HG02623 (cell line): ENCODE data around the gene TMC4.
A peak's percentile ranks its signal among the peaks of the same experiment; 100 is the strongest.
"Not testable (repeated sequence)": the region's sequence is repeated elsewhere in the genome, so short reads cannot be mapped to it uniquely, and the experiment has no call there.

Source experiments
- ATAC-seq: cut with Tn5 transposase; IDR thresholded peaks from one replicate; pipeline ENCODE4 v1.9.1; 2021; ENCODE audit warnings: moderate library complexity; ENCODE audit not compliant: unreplicated experiment

Gene TMC4

DNA sequence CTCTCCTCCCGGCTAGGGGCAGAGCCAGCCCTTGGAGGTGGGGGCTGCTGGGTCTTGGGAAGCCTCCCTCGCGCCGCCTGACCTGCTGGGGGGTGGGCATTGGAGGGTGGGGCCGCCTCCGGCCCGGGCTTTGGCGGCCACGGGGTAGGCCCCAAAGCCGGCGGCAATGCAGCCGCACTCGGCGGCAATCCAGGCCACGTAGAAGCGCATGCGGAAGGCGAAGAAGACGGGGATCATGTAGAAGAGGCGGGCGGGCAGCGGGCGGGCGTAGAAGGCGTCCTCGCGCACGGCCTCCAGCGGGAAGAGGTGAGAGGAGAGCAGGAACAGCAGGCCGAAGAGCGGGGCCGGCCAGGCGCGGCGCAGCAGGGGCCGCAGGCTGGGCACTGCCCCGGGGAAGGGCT is 7.7 kb upstream of the TMC4 start:
- no peak for ATAC-seq

DNA sequence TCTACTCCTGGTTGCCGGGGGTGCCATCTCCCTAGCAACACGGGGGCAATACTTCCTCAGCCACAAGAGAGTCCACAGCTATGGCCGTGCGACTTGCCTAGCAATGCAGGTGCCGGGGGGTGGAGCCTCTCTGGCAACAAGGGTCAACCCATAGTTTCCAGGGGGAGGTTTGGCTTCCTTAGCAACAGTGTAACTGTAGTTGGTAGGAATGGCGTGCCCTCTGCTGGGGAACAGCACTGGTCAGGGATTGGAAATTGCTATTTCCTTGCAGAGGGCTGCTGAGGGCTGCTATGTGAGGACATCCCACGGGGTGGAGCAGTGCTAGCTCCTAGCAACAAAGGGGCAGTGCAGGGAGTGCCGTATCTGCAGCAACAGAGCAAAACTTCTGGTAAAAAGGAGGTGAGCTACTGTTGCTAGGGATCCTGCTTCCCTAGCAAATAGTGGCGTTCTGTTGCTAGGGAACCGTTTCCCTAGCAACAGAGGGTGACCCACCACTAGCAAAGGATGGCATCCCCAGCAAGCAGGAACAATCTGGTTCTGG is 7.0 kb upstream of the TMC4 start:
- ATAC-seq = no peak

DNA sequence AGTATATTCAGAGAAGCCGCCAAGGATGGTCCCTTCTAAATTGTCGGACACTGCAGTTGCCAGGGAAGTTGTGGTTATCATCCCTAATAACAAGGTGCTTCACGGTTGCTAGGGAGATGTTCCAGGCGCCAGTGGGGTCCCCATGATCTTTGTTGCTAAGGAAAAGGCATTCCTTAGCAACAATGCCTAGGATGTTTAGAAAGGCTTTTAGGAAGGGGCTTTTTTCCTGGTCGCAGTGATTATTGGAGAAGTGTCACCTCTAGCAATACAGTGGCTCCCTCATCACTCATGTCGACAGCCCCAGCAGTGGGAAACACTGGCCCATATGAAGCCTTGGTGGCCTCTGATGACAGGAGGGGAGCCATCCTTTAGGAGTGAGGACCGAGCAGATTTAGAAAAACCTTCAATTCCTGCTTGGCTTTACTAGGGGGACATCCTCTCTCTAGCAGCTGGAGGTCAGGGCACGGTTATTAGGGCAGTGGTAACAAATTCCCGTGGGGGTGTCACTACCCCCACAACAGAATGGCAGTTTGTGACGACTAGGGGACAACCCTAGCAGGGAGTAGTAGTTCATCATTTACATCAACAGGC is 6.4 kb upstream of the TMC4 start:
- no peak for ATAC-seq

DNA sequence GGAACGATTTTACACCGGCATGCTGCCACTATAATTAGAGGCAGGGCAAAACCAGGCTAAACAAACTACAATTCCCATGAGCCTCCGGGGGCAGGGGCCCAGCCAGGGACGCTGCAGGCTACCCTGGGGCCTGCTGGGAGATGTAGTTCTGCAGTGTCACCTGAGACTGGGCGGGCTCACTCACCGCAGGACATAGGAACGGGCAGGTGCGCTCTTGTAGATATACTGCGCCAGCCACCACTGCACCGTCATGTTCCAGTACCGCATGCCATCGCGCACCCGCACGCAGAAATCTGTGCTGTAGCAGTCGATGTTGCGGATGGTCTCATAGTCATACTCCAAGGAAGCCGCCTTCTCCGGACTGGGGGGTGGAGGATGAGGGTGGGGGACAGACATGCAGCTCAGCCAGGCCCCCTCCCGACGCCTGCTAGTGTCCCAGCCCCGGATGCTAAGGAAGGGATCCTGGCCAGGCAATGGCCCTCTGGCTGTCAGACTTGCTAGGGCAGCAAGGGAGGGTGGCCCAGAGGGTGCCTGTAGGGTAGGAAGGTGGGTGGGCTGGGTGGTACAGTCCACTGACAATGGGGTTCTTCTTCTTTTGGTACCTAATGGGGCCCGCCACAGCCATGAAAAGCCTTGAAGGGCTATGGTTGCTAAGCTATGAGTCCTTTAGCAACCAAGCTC is 5.8 kb upstream of the TMC4 start:
- no peak for ATAC-seq

DNA sequence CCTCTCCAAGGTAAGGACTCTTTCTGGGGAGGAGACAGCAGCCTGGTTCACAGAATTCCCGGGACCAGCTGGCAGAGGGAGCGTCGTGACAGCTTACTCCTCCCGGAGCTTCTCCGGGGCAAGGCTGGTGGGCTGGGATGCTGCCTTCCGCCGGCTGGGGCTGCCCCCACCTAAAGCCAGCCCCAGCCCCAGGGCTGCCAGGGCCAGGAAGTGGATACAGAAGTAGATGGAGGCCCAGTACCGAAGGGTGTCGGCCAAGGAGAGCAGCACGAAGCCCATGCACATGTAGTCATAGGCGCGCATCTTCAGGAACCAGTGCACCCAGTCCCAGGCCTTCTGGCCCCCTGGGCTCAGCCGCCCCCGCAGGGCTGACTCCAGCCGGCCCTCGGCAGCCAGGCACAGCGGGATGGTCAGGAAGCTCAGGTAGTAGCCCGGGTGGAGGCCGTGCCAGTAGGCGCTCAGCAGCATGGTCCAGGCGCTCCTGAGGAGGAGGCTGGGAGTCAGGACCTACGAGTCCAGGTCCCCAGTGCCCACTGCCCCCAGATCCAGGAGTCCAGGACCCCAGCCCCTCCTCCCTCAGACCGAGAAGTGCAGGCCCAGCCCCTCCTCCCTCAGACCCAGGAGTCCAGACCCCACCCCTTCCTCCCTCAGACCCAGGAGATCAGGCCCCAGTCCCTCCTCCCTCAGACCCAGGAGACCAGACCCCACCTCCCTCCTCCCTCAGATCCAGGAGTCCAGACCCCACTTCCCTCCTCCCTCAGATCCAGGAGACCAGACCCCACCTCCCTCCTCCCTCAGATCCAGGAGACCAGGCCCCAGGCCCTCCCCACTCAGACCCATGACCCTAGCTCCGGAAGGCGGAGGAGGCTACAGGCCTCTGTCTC is 1.2 kb upstream of the TMC4 start:
- no peak for ATAC-seq

DNA sequence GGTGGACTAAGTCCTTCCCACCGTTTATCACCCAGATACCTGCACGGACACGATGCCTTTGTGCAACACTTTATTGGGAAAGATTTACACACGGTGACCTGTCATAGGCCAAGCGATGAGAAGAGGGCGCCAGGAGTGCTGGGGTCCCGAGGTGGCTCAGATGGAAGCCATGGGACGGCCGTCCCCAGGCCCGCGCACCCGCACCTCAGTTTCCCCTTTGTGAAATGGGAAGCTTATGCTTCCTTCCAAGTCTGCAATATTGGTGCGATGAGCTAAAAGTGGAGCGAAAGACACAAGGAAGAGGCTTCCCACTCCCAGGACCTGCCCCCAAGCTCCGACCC is 369 bp upstream of the TMC4 start:
- ATAC-seq = no peak

DNA sequence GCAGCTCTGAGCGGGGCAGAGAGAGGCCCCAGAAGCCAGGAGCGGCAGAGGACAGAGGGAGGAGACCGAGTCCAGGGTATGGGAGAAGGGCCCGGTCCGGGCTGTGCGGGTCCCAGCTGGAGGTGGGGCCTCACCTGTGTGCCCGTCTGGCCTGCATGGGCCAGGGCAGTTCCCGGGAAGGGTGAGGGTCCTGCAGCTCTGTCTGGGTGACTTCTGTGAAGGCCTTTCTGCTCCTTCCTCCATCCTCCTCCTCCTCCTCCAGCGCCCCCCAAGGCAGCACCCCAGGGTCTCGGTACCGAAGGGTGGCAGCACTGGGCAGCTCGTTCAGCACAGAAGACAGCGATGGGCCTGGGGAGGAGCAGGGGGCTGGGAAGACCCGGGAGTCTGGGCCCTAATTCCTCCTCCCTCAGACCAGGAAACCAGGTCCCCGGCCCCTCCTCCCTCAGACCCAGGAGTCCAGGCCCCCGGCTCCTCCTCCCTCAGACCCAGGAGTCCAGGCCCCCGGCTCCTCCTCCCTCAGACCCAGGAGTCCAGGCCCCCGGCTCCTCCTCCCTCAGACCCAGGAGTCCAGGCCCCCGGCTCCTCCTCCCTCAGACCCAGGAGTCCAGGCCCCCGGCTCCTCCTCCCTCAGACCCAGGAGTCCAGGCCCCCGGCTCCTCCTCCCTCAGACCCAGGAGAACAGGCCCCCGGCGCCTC is 1.1 kb downstream of the TMC4 start:
- not testable (repeated sequence) for ATAC-seq

DNA sequence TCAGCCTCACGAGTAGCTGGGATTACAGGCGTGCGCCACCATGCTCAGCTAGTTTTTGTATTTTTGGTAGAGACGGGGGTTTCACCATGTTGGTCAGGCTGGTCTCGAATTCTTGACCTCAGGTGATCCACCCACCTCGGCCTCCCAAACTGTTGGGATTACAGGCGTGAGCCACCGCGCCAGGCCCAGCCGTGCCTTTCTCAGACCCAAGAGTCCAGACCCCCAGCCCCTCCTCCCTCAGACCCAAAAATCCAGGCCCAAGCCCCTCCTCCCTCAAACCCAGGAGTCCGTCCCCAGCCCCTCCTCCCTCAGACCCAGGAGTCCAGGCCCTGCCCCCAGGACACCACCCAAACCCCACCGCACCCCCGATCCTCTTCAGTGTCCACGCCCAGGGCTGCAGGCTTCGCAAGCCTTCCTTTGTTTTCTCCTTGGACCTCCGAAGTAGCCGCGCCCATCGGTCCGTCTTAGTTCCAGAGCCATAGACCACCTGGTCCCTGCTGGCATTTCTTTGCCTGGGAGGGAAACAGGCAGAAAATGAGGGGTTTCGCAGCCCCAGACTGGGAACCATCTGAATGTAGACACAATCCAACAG is 3.7 kb downstream of the TMC4 start:
- no peak for ATAC-seq

DNA sequence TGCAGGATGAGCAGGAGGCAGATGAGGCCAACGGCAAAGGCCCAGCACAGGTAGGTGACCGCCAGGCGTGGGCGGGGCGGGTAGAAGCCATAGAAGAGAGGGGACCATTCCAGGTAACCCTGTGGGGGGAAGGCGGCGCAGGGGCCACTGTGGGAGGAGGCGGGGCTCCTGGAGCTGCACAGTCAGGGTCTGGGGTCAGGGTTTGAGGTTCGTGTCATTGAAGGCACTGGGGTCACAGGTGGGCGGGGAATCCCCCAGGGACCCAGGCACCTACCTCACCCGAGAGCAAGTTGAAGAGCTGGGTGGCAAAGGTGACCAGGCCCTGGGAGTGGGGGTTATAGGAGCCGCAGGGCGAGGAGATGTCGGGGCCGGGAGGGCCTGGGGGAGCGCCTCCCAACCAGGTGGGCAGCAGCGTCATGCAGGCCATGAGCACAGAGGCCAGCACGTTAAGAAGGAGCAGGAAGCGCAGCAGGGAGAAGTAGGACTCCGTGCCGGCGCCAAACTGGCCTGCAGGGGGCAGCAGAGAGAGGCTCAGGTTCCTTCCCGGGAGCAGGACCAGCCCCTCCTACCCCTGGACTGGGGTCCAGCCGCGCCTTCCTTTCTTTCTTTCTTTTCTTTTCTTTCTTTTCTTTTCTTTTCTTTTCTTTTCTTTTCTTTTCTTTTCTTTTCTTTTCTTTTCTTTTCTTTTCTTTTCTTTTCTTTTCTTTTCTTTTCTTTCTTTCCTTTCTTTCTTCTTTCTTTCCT is 4.6 kb downstream of the TMC4 start:
- ATAC-seq = no peak

DNA sequence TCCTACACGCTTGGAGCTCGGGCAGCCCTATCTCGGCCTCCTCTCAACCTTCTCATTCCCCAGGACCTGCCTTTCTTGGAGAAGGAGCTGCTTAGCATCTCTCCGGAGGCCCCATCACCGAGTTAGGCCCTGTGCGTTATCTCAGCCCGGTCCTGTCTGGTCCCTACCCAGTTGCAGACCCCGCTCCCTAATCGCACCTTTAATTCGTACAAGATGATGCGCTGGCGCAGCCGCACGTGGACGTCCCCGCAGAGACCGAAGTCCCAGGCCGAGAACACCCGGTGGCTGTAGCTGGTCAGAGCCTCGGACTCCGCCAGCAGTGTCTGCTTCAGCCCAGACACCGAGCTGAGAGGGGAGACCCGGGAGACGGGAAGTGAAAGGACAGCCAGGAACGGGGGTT is 7.7 kb downstream of the TMC4 start:
- no peak for ATAC-seq

DNA sequence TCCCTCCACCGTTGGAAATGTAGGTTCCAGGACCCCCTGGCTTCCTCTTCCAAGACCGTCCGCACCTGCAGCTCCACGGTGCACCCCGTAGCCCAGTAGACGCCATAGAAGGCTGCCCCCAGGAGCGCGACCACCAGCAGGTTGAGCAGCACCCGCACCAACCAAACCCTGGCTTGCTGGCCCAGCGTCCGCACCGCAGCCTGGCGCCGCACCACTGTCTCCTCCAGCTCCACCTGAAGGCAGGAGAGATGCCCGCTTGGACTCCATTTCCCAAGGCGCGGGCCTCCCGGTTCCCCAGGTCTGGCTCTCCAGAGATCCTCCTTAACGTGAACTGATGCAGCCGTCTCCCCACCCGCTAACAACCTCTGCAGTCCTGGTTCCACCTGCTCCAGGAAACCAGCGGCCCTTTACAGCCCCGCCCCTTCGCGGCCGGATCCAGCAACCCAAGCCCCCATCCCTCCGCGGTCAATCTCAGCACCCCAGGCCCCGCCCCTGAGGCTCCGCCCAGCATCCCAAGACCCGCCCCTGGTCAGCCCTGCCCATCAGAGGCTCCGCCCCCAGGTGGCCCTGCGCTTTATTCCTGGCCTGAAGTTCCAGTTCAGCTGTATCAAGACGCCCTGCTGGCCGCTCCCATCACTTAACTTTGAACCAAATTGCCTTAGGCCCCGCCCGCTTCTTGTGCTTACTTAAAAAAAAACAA is 8.4 kb downstream of the TMC4 start:
- no peak for ATAC-seq

DNA sequence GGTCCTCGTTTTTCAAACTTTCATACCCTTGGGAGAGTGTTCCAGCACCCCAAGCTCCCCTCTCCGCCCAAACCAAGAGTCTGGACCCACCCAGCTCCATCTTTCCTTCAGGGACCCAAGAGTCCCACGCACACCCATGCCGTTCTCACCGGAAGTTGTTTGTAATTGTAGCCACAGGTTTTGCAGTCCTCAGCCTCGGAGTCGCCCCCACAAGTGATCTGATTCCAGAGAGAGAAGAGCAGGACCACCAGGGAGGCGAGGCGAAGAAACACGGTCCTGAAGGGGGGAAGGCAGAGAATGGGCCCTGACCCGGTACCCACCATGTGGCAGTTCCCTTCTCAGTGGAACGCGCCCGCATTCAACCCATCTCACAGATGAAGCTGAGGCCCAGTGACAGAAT is 10.1 kb downstream of the TMC4 start:
- no peak for ATAC-seq

DNA sequence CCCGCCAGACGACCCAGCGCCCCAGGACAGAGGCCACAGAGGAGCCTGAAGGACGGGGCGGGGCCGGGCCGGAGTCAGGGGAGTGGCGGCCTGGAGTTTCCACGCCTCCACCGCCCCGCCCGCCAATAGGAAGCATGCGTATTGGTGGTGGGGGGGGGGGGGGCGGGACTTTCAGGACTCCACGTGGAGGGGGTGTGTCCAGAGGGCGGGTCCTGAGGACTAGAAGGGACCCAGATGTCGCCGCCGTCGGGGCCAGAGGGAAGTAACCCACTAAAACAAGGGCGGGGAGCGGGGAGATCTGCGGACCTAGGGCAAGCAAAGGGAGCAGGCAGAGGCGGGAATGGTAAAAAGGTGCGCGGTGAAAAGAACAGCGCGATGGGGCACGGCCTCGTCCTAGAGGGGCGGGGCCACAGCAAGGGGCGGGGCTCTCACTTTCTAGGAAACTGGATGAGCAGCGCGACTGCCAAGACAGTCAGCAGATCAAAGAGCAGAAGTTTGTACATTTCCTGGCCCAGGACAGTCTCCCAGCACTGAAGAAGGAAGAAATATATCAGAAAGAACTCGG is 10.6 kb downstream of the TMC4 start:
- ATAC-seq = no peak

DNA sequence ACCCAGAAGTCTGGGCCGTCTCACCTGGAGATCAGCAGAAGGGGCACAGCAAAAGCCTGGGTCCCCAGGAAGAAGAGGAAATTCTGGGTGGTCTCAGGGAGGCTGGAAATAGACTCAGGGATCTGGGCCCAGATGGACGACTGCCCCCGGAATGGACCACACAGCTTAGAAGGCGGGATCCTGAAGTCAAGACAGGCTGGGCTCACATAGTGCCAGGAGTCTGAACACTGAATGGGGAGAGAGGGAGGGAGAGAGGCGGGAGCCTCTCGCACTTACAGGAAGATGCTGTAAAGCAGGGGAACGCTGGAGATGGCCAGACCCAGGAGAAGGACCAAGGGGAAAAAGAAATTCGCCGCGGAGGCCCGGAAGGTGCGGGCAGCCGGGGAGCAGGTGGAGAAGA is 12.1 kb downstream of the TMC4 start:
- ATAC-seq = no peak

DNA sequence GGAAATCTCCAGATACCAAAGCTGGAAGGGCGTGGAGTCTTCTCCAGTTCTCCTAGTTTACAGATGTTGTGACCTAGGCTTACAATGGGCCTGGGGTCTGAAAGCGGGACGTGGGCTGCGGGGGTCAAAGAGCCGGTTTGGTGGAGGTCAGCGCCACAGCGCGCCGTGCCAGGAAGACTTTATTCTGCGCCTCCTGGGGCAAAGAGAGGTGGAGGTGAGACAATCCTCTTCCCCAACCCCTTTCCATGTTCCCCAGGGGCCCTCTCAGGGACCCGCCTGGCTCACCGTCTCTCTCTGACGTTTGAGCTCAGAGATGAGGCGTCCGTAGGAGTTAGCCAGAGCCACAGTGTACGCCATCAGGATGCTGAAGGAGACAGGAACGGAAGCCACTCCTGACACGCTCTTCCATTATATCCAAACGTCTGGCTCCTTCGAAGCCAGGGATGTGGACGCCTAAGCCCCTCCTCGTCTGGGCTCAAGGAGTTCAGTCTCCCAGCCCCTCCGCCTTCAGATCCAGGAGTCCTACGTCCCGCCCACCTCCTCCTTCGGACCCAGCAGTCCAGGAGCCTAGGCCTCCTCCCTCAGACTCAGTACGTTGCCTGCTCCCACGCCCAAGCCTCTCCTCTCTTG is 12.7 kb downstream of the TMC4 start:
- no peak for ATAC-seq

DNA sequence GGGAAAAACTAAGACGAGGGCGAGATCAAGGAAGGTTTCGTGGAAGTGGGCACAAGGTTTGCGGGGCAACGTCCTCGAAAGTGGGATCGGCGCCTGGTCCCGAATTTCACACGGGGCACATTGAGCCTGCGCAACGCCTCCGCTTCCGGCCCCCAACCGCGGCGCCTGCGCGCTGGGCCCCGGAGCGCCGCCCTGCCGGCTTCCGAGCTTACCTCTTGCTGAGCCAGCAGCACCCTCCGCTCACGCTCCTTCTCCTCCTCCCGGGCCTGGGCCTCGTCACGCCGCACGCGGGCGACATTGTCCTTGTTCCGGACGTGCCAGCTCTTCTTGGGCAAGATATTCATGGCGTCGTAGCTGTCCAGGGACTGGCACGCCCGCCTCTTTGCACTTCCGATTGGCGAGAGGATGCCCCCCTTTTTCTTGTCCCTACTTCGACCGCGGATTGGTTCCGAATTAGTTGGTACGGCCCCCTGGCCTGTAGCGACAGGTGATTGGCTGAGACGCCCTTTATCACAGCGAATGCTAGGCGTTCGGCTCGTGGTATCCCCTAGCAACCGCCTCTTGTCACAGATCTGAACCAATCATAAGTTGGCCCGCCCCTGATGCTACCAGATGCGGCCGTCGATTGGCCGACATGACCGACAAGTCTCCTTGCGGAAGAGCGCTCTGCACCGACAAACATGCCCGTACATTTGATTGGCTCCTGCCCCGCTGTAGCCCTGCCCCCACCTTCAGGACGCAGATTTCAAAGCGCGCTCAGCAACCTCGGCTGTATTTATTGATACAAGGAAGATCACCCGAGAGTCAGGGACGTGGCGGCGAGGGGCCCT is 13.4 kb downstream of the TMC4 start, which contains the start of gene LENG1:
Gene LENG1 (minus strand): TSS at position 370 of the 830 bp plus-strand sequence. CDS start 26 bp downstream, at position 344.
- peak; percentile 87 for ATAC-seq

DNA sequence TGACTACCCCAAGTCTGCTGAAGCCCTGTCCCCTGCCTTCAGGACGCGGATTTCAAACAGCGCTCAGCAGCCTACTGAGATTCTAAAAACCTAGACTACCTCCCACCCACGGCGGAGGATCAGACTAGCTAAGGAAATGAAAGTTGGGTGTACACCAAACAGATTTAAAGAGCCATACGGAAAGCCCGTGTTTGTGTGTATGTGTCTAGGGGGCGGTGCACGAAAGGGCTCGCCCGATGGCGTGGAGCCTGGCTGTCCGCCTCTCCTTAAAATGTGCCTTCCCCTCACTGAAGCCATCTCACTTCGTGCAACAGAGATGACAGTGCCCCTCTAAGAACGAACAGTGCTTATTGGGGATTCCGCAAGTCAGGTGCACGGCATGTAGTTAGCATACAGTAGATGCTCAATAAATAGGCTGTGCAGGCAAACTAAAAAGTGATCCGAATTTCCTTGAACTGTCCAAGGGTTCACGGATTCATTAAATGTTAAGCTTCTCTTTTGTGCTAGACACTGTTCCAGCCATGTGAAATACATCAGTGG is 14.1 kb downstream of the TMC4 start:
- no peak for ATAC-seq

DNA sequence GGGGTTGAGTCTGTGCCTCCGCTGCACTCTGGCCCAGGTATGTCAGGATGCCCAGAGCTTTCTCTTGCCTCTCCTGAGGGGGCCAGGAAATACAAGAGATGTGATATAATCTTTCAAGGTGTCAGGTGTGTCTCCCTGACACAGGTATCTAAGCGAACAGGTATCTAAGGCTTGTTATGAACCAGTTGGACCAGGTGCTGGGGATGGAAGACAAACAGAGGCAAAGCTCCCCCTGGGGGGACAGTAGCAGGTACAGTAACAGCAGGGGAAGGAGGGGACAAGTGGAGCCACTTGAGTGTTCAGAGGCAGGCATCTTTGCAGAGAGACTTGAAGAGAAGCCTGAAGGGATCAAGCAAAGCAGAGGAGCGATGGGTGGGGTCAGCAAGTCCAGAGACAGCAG is 16.0 kb downstream of the TMC4 start:
- ATAC-seq = no peak
